H1 (cell line): ENCODE data around the gene GCFC2. TPM values are rescaled to one million over a fixed set of nuclear protein-coding genes. Genes with fewer than 3 reads are reported as not detected.
A peak's percentile ranks its signal among the peaks of the same experiment; 100 is the strongest.
"Not testable (repeated sequence)": the region's sequence is repeated elsewhere in the genome, so short reads cannot be mapped to it uniquely, and the experiment has no call there.

Experiments
- CTCF ChIA-PET: fragments of 300-600 bp; sonication (Branson Sonifier 250); formaldehyde crosslinking; loops from one replicate; lab custom pipeline; 2021; ENCODE audit not compliant: partially characterized antibody; lab: Charles Lee
- POLR2A ChIA-PET: fragments of 300-600 bp; sonication (Branson Sonifier 250); formaldehyde crosslinking; loops from one replicate; lab custom pipeline; 2021; ENCODE audit warnings: inconsistent platforms; ENCODE audit not compliant: partially characterized antibody; lab: Charles Lee
- DNase-seq, 2 experiments: peaks; one replicate each; pipeline versions ENCODE4 v3.0.0 to v3.0.0-alpha.2; 2010 to 2022; ENCODE audit warnings: low spot score in 2 of 2, low read depth in 1 of 2, mixed read lengths in 1 of 2
- FAIRE-seq: peaks from 2 replicates; lab custom pipeline; 2011; peaks lifted over from hg19 to GRCh38; lab: Jason Lieb, UNC
- H2AFZ ChIP-seq: 2 replicates; pipeline ENCODE4 v1.8.1; 2012; ENCODE audit warnings: low read length, inconsistent platforms
- H2AK5ac ChIP-seq: 2 replicates; pipeline ENCODE4 v1.6.1; 2013; ENCODE audit warnings: low read depth, low read length
- H2BK120ac ChIP-seq: replicated peaks from 2 replicates; pipeline ENCODE3; 2013; ENCODE audit warnings: low read depth, low read length, inconsistent platforms
- H2BK12ac ChIP-seq: 2 replicates; pipeline ENCODE4 v1.6.1; 2013; ENCODE audit warnings: low read depth, low read length
- H2BK15ac ChIP-seq: 2 replicates; pipeline ENCODE4 v1.6.1; 2013; ENCODE audit warnings: low read length
- H2BK20ac ChIP-seq: 2 replicates; pipeline ENCODE4 v1.6.1; 2013; ENCODE audit warnings: low read length
- H2BK5ac ChIP-seq: 2 replicates; pipeline ENCODE4 v1.6.1; 2013; ENCODE audit warnings: low read depth, low read length
- H3K14ac ChIP-seq: 2 replicates; pipeline ENCODE4 v1.6.1; 2013; ENCODE audit warnings: inconsistent platforms; ENCODE audit not compliant: insufficient read length
- H3K18ac ChIP-seq: 2 replicates; pipeline ENCODE4 v1.6.1; 2013; ENCODE audit warnings: low read length; ENCODE audit errors: extremely low read depth
- H3K23ac ChIP-seq: 2 replicates; pipeline ENCODE4 v1.6.1; 2013; ENCODE audit warnings: inconsistent platforms; ENCODE audit not compliant: insufficient read length
- H3K23me2 ChIP-seq: 2 replicates; pipeline ENCODE4 v1.6.1; 2013; ENCODE audit warnings: low read depth, low read length
- H3K27ac ChIP-seq: 2 replicates; pipeline ENCODE4 v1.6.1; 2011; ENCODE audit warnings: low read depth, low read length, inconsistent platforms
- H3K27me3 ChIP-seq, 4 experiments: replicated peaks in 1 of 4; 1 replicate in 1 of 4; 2 replicates in 3 of 4; pipeline versions ENCODE4 v1.6.1 to v1.8.1; 2011 to 2013; ENCODE audit warnings: low read length in 3 of 4, mild to moderate bottlenecking in 3 of 4, inconsistent platforms in 2 of 4, mixed read lengths in 2 of 4, moderate library complexity in 1 of 4; ENCODE audit not compliant: control insufficient read depth in 3 of 4, insufficient read depth in 3 of 4; ENCODE audit errors: extremely low read depth in 1 of 4
- H3K36me3 ChIP-seq, 4 experiments: 2 replicates each; pipeline versions ENCODE4 v1.6.1 to v1.8.1; 2011 to 2013; ENCODE audit warnings: mild to moderate bottlenecking in 4 of 4, low read length in 3 of 4, moderate library complexity in 2 of 4, control low read depth in 1 of 4, inconsistent platforms in 1 of 4; ENCODE audit not compliant: insufficient read depth in 4 of 4, control insufficient read depth in 2 of 4
- H3K4ac ChIP-seq: replicated peaks from 2 replicates; pipeline ENCODE3; 2013; ENCODE audit warnings: low read length, low read depth, mixed read lengths, inconsistent platforms; ENCODE audit not compliant: insufficient read length
- H3K4me1 ChIP-seq, 4 experiments: replicated peaks in 1 of 4; 1 replicate in 1 of 4; 2 replicates in 3 of 4; pipeline versions ENCODE4 v1.6.1 to v1.8.1; 2011 to 2013; ENCODE audit warnings: low read length in 3 of 4, inconsistent platforms in 2 of 4, mixed read lengths in 1 of 4; ENCODE audit not compliant: insufficient read depth in 4 of 4, control insufficient read depth in 3 of 4
- H3K4me2 ChIP-seq, 2 experiments: 2 replicates each; pipeline versions ENCODE4 v1.6.1 to v1.8.1; 2011 to 2013; ENCODE audit warnings: low read depth in 2 of 2, low read length in 2 of 2, control low read depth in 1 of 2, inconsistent platforms in 1 of 2, mild to moderate bottlenecking in 1 of 2; ENCODE audit not compliant: insufficient read depth in 1 of 2
- H3K4me3 ChIP-seq, 4 experiments: fragments of 200-600, 300-600 bp in 1 of 4; sonication (generic), shearing (Covaris generic), sonication (Bioruptor Twin) in 1 of 4; 2 replicates each; pipeline versions ENCODE4 v1.5.1 to v1.8.1; 2011 to 2016; ENCODE audit warnings: low read length in 4 of 4, low read depth in 3 of 4, control low read depth in 2 of 4, inconsistent platforms in 2 of 4, mild to moderate bottlenecking in 2 of 4, mixed read lengths in 1 of 4, moderate library complexity in 1 of 4; ENCODE audit not compliant: insufficient read depth in 2 of 4; ENCODE audit errors: extremely low read depth in 1 of 4
- H3K56ac ChIP-seq: replicated peaks from 2 replicates; pipeline ENCODE3; 2013; ENCODE audit warnings: low read depth, mild to moderate bottlenecking, mixed read lengths, low read length, inconsistent platforms; ENCODE audit not compliant: insufficient read length
- H3K79me1 ChIP-seq: 2 replicates; pipeline ENCODE4 v1.6.1; 2013; ENCODE audit warnings: low read depth, low read length, control low read depth
- H3K79me2 ChIP-seq, 2 experiments: 2 replicates each; pipeline versions ENCODE4 v1.6.1 to v1.8.1; 2012 to 2013; ENCODE audit warnings: low read length in 2 of 2, mild to moderate bottlenecking in 2 of 2, inconsistent platforms in 1 of 2; ENCODE audit not compliant: insufficient read depth in 2 of 2, control insufficient read depth in 1 of 2
- H3K9ac ChIP-seq, 4 experiments: replicated peaks in 1 of 4; 1 replicate in 1 of 4; 2 replicates in 3 of 4; pipeline versions ENCODE4 v1.6.1 to v1.8.1; 2011 to 2013; ENCODE audit warnings: low read depth in 3 of 4, low read length in 3 of 4, control low read depth in 2 of 4, mild to moderate bottlenecking in 2 of 4, moderate library complexity in 2 of 4, inconsistent platforms in 1 of 4; ENCODE audit errors: extremely low read depth in 1 of 4
- H3K9me3 ChIP-seq, 2 experiments: 2 replicates each; pipeline versions ENCODE4 v1.6.1 to v1.8.1; 2012 to 2013; ENCODE audit warnings: mild to moderate bottlenecking in 2 of 2, moderate library complexity in 2 of 2, control low read depth in 1 of 2, inconsistent platforms in 1 of 2, low read depth in 1 of 2, low read length in 1 of 2, mixed read lengths in 1 of 2; ENCODE audit not compliant: insufficient read depth in 2 of 2
- H4K20me1 ChIP-seq, 2 experiments: replicated peaks in 1 of 2; 2 replicates each; pipeline versions ENCODE3 to v1.8.1; 2011 to 2013; ENCODE audit warnings: inconsistent platforms in 2 of 2, low read length in 2 of 2, mild to moderate bottlenecking in 1 of 2; ENCODE audit not compliant: insufficient read depth in 2 of 2, control insufficient read depth in 1 of 2
- H4K5ac ChIP-seq: 2 replicates; pipeline ENCODE4 v1.6.1; 2013; ENCODE audit warnings: low read length, low read depth, mixed read lengths, inconsistent platforms; ENCODE audit not compliant: insufficient read length
- H4K8ac ChIP-seq: 2 replicates; pipeline ENCODE4 v1.8.0; 2013; ENCODE audit warnings: mild to moderate bottlenecking, moderate library complexity, low read length, inconsistent platforms; ENCODE audit not compliant: insufficient read depth; ENCODE audit errors: extremely low read depth
- H4K91ac ChIP-seq: replicated peaks from 2 replicates; pipeline ENCODE3; 2013; ENCODE audit warnings: low read length, mixed read lengths, inconsistent platforms; ENCODE audit not compliant: insufficient read length
- WGBS, 2 experiments: shearing (Covaris generic) in 1 of 2; methylation state at CpG; one replicate each; pipeline versions ENCODE4 v1.1.6 to v1.1.7; 2013 to 2015; ENCODE audit warnings: low lambda C conversion rate in 2 of 2, mixed read lengths in 2 of 2, inconsistent platforms in 1 of 2, low coverage in 1 of 2, missing lambda C conversion rate in 1 of 2; ENCODE audit not compliant: insufficient replicate concordance in 2 of 2, insufficient coverage in 1 of 2, insufficient read length in 1 of 2; ENCODE audit errors: extremely low coverage in 1 of 2, missing lambda C conversion rate in 1 of 2; 5-methylcytosine and 5-hydroxymethylcytosine counted together
- polyA plus RNA-seq, 7 experiments: library from polyadenylated mRNA; depleted of rRNA in 3 of 7; stranded (reverse) in 5 of 7; unstranded in 2 of 7; fragments of >200 nt in 5 of 7; fragments of 200-250 nt in 2 of 7; gene quantifications; 1 replicate in 5 of 7; 2 replicates in 1 of 7; 4 replicates in 1 of 7; pipeline versions ENCODE4 v1.2.1 to v1.2.3, GENCODE V29; 2011 to 2013; ENCODE audit warnings: missing spikeins in 2 of 7, mixed read lengths in 2 of 7
- total RNA-seq: library from RNA; stranded (reverse); fragmentation: NEBNext Ultra II Directional; extraction: Animal tissue kit (Norgen Biotek cat#: 25700); gene quantifications from 2 replicates; pipeline ENCODE4 v1.2.1, GENCODE V29; 2021

The GCFC2 gene
- total and polyA plus RNA-seq, 2 of the 8 experiments (the other 6 are each of a cell fraction or from before 2014, with no cell fraction given) = 5.6 to 19.1 TPM

DNA sequence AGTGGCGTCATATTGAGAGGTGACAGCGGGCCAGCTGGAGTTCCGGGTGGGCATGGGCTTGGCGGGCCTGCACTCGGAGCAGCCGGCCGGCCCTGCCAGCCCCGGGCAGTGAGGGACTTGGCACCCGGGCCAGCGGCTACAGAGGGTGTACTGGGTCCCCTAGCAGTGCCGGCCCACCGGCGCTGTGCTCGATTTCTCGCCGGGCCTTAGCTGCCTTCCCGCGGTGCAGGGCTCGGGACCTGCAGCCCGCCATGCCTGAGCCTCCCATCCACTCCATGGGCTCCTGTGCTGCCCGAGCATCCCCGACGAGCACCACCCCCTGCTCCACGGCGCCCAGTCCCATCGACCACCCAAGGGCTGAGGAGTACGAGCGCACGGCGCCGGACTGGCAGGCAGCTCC, 875 bp upstream of the GCFC2 start:
- not testable (repeated sequence) for H3K27me3 ChIP-seq, H3K79me1 ChIP-seq, H2BK5ac ChIP-seq, H2AK5ac ChIP-seq, H3K9ac ChIP-seq, DNase-seq, H2BK120ac ChIP-seq, H3K23ac ChIP-seq, H3K36me3 ChIP-seq, H4K91ac ChIP-seq, H2BK12ac ChIP-seq, H3K56ac ChIP-seq, H2AFZ ChIP-seq, H3K4me1 ChIP-seq, H3K9me3 ChIP-seq, FAIRE-seq, H2BK20ac ChIP-seq, H3K4ac ChIP-seq, H3K14ac ChIP-seq, H3K27ac ChIP-seq, H4K20me1 ChIP-seq, H3K18ac ChIP-seq, H3K23me2 ChIP-seq, H2BK15ac ChIP-seq, H4K8ac ChIP-seq, H4K5ac ChIP-seq
- Histone ChIP-seq H3K4me2 (peak overlapping the region; percentile 73 to 74; a peak in 2 of 4 replicates), H3K4me3 (peak overlapping the region in 1 of 4 experiments; percentile 80; a peak in 1 of 8 replicates), H3K79me2 (peaks cover 0 to 20% of the 10 kb centered on the region in 2 experiments; a peak in 2 of 4 replicates)
- WGBS, 2 experiments = 93% methylated on average over 29 of the region's 31 CpGs; no CpG with 5 or more reads in 1 of the 2 experiments
- ChIA-PET CTCF (interaction anchor here (0.9 to 1.4 kb wide), 2 partner anchors 11 to 35 kb away, joined by 3 to 4 read pairs; no protein-coding TSS in a partner anchor), POLR2A (interaction anchor here (1.4 kb wide), 1 partner anchor 159 kb away, joined by 3 read pairs; no protein-coding TSS in a partner anchor)
